Caco-2 (cell line): ENCODE results near the gene SGSM1. TPM values are rescaled to one million over a fixed set of nuclear protein-coding genes. Genes with fewer than 3 reads are reported as not detected.

Experiments used
- BruUV-seq: library from RNA; stranded (reverse); fragments of 400-500 nt; replicated peaks from 2 replicates; lab custom pipeline; 2021; lab: Mats Ljungman, UMichigan
- CTCF ChIA-PET: fragments of 300-600 bp; sonication (Branson Sonifier 250); formaldehyde crosslinking; loops from one replicate; lab custom pipeline; 2022; ENCODE audit warnings: antibody characterized with exemption; lab: Charles Lee
- POLR2A ChIA-PET: fragments of 300-600 bp; sonication (Branson Sonifier 250); formaldehyde crosslinking; loops from one replicate; lab custom pipeline; 2022; ENCODE audit warnings: antibody characterized with exemption; lab: Charles Lee
- DNase-seq, 2 experiments: peaks; one replicate each; pipeline versions ENCODE4 v3.0.0 to v3.0.0-alpha.2; 2020 to 2022
- H3K27me3 ChIP-seq: replicated peaks from 2 replicates; pipeline ENCODE4 v1.6.0; 2011; ENCODE audit warnings: low read length; ENCODE audit not compliant: control insufficient read depth, insufficient read depth
- H3K36me3 ChIP-seq: 2 replicates; pipeline ENCODE4 v1.5.1; 2011; ENCODE audit warnings: low read length; ENCODE audit not compliant: control insufficient read depth, insufficient read depth
- H3K4me1 ChIP-seq: fragments of 250-450 bp; sonication (Bioruptor Pico); 2 replicates; pipeline ENCODE4 v1.5.1; 2020; ENCODE audit warnings: mild to moderate bottlenecking
- H3K4me3 ChIP-seq: 2 replicates; pipeline ENCODE4 v1.5.1; 2011; ENCODE audit warnings: low read depth, mild to moderate bottlenecking, control low read depth, low read length
- H3K9me3 ChIP-seq: fragments of 250-450 bp; sonication (Bioruptor Pico); 2 replicates; pipeline ENCODE4 v1.5.1; 2020; ENCODE audit warnings: mild to moderate bottlenecking, moderate library complexity
- H3K27ac Mint-ChIP-seq: one replicate; pipeline ENCODE4 v1.8.0; 2022; ENCODE audit warnings: mixed read lengths; ENCODE audit not compliant: unreplicated experiment
- H3K27me3 Mint-ChIP-seq: one replicate; pipeline ENCODE4 v1.8.0; 2022; ENCODE audit warnings: mixed read lengths; ENCODE audit not compliant: insufficient read depth, unreplicated experiment
- H3K36me3 Mint-ChIP-seq: one replicate; pipeline ENCODE4 v1.8.0; 2022; ENCODE audit warnings: mild to moderate bottlenecking, mixed read lengths; ENCODE audit not compliant: insufficient read depth, unreplicated experiment
- H3K4me1 Mint-ChIP-seq: one replicate; pipeline ENCODE4 v1.8.0; 2022; ENCODE audit warnings: low read depth, mixed read lengths; ENCODE audit not compliant: unreplicated experiment
- H3K4me3 Mint-ChIP-seq: one replicate; pipeline ENCODE4 v1.8.0; 2022; ENCODE audit warnings: mild to moderate bottlenecking, moderate library complexity, mixed read lengths; ENCODE audit not compliant: unreplicated experiment
- H3K9me3 Mint-ChIP-seq: one replicate; pipeline ENCODE4 v1.8.0; 2022; ENCODE audit warnings: mixed read lengths; ENCODE audit not compliant: unreplicated experiment
- CTCF ChIP-seq, 2 experiments: fragments of 200-600 bp in 1 of 2; IDR thresholded peaks; 1 replicate in 1 of 2; 2 replicates in 1 of 2; pipeline versions ENCODE4 v1.5.1 to v1.8.0; 2011 to 2022; ENCODE audit warnings: antibody characterized with exemption in 1 of 2, control low read depth in 1 of 2, inconsistent platforms in 1 of 2, low read depth in 1 of 2, low read length in 1 of 2, mild to moderate bottlenecking in 1 of 2, moderate library complexity in 1 of 2; ENCODE audit not compliant: insufficient read depth in 1 of 2, severe bottlenecking in 1 of 2, unreplicated experiment in 1 of 2
- intact Hi-C: fragments of 100-400 bp; cut with micrococcal nuclease; formaldehyde crosslinking; loops from one replicate; pipeline ENCODE4 v1.10.0; 2022; ENCODE audit not compliant: unreplicated experiment
- total RNA-seq: library from RNA; stranded (reverse); gene quantifications from 2 replicates; pipeline ENCODE4 v1.2.3, GENCODE V29; 2022

Gene SGSM1
- total RNA-seq, 1 experiment from 2014 or later = 6.1 TPM

DNA sequence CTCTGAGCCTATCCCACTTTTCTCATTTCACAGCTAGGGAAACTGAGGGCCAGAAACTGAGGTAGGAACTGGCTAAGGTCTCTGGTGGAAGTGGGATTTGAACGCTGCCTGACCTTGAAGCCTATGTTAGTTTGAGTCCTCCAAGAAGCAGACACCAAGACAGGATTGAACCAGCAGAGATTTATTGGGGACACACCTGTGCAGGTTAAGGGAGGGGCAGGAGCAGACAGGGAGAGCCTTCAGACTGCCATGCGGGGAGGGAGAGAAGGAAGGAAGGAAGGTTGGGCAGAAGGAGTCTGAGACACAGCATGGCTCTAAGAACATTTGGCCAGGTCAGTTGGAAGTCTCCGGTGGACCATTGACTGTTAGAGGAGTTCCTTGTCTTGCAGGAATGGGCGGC, 59.5 kb downstream of the SGSM1 start:
- no peaks in the 10 kb centered on the region for H3K27me3 Mint-ChIP-seq
- H3K27ac Mint-ChIP-seq = no peak overlapping the region
- ChIA-PET POLR2A (no interaction called here), CTCF (no interaction called here)
- no peaks in the 10 kb centered on the region for H3K4me1 Mint-ChIP-seq
- H3K4me3 Mint-ChIP-seq = no peak overlapping the region
- no peaks in the 10 kb centered on the region for H3K4me1 ChIP-seq
- no peaks in the 10 kb centered on the region for H3K9me3 Mint-ChIP-seq
- no TSS peak for BruUV-seq
- intact Hi-C loops = no loop called here
- TF ChIP-seq CTCF (IDR thresholded peaks at IDR 0.05; ENCODE audit: insufficient read depth in 1 of 2, low read depth in 1 of 2, low read length in 1 of 2, severe bottlenecking in 1 of 2, unreplicated experiment in 1 of 2) = no peak
- H3K4me3 ChIP-seq = no peak overlapping the region
- no peaks in the 10 kb centered on the region for H3K36me3 ChIP-seq
- no peaks in the 10 kb centered on the region for H3K9me3 ChIP-seq
- H3K36me3 Mint-ChIP-seq = no peaks in the 10 kb centered on the region
- no peak for DNase-seq
- H3K27me3 ChIP-seq = no peaks in the 10 kb centered on the region

GRCh38 chr22:24867323-24868022, 61.5 kb downstream of the SGSM1 start:
- Mint-ChIP-seq H3K27ac (no peak overlapping the region), H3K4me3 (no peak overlapping the region), H3K27me3 (no peaks in the 10 kb centered on the region), H3K4me1 (no peaks in the 10 kb centered on the region), H3K9me3 (no peaks in the 10 kb centered on the region), H3K36me3 (no peaks in the 10 kb centered on the region)
- no TSS peak for BruUV-seq
- H3K36me3 ChIP-seq = no peaks in the 10 kb centered on the region
- CTCF ChIA-PET = no interaction called here
- H3K4me1 ChIP-seq = no peaks in the 10 kb centered on the region
- no peaks in the 10 kb centered on the region for H3K9me3 ChIP-seq
- H3K4me3 ChIP-seq = no peak overlapping the region
- TF ChIP-seq CTCF (IDR thresholded peaks at IDR 0.05; ENCODE audit: insufficient read depth in 1 of 2, low read depth in 1 of 2, low read length in 1 of 2, severe bottlenecking in 1 of 2, unreplicated experiment in 1 of 2) = no peak
- no peak for DNase-seq
- H3K27me3 ChIP-seq = no peaks in the 10 kb centered on the region
- intact Hi-C loops = no loop called here
- POLR2A ChIA-PET = no interaction called here

DNA sequence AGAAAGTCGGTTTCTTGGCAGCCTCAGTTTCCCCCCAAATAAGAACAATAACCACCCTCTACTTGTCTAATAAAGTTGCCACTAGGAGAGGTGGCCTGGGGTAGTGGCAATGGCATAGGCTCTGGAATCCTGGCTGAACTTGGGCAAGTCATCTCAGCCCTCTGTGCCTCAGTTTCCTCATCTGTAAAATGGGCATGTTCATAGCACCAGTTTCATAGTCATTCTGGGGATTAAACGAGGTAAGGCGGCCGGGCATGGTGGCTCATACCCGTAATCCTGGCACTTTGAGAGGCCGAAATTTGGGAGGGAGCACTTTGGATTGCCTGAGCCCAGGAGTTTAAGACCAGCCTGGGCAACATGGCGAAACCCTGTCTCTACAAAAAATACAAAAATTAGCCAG, 63.0 kb downstream of the SGSM1 start:
- Histone ChIP-seq H3K36me3 (no peaks in the 10 kb centered on the region), H3K4me1 (no peaks in the 10 kb centered on the region), H3K27me3 (no peaks in the 10 kb centered on the region), H3K9me3 (no peaks in the 10 kb centered on the region), H3K4me3 (no peak overlapping the region)
- intact Hi-C loops = no loop called here
- CTCF ChIA-PET = no interaction called here
- POLR2A ChIA-PET = no interaction called here
- H3K4me3 Mint-ChIP-seq = no peak overlapping the region
- no peaks in the 10 kb centered on the region for H3K36me3 Mint-ChIP-seq
- H3K4me1 Mint-ChIP-seq = no peaks in the 10 kb centered on the region
- H3K9me3 Mint-ChIP-seq = no peaks in the 10 kb centered on the region
- no peaks in the 10 kb centered on the region for H3K27me3 Mint-ChIP-seq
- BruUV-seq = no TSS peak
- no peak overlapping the region for H3K27ac Mint-ChIP-seq
- no peak for TF ChIP-seq CTCF (IDR thresholded peaks at IDR 0.05; ENCODE audit: insufficient read depth in 1 of 2, low read depth in 1 of 2, low read length in 1 of 2, severe bottlenecking in 1 of 2, unreplicated experiment in 1 of 2)
- no peak for DNase-seq
